ENCODE data around the gene TXNRD2. TPM values are rescaled to one million over a fixed set of nuclear protein-coding genes. Genes with fewer than 3 reads are reported as not detected.

TXNRD2 gene
- total RNA-seq, 2 experiments from 2014 or later: 24.9 to 29.2 TPM

- POLR2A ChIA-PET: no interaction called here
- CTCF ChIA-PET: interaction anchor here (1.3 to 4.8 kb wide), 8 partner anchors 16 to 239 kb away, joined by 3 to 37 read pairs (median 4); partner anchors contain the start of genes GNB1L and RTL10
Observed at GRCh38 chr22:19969141-19969928, 27.7 kb upstream of the TXNRD2 start.

GRCh38 chr22:19968450-19968891 is 26.9 kb upstream of the TXNRD2 start:
- POLR2A ChIA-PET: no interaction called here
- CTCF ChIA-PET: interaction anchor here (4.8 kb wide), 1 partner anchor 45 kb away, joined by 37 read pairs; no protein-coding TSS in a partner anchor

- POLR2A ChIA-PET: no interaction called here
Observed at GRCh38 chr22:19967850-19968449, 26.3 kb upstream of the TXNRD2 start.

GRCh38 chr22:19966908-19967750 is 25.5 kb upstream of the TXNRD2 start:
- CTCF ChIA-PET: interaction anchor here (1.0 to 1.1 kb wide), 3 partner anchors 45 to 64 kb away, joined by 3 read pairs; no protein-coding TSS in a partner anchor
- POLR2A ChIA-PET: interaction anchor here (0.7 kb wide), 1 partner anchor 13 kb away, joined by 7 read pairs; no protein-coding TSS in a partner anchor

More at GRCh38 chr22:19967850-19968449, 26.3 kb upstream of the TXNRD2 start:
- CTCF ChIA-PET: no interaction called here

GRCh38 chr22:19965771-19966709 is 24.4 kb upstream of the TXNRD2 start:
- CTCF ChIA-PET: interaction anchor here (1.0 to 1.5 kb wide), 5 partner anchors 13 to 163 kb away, joined by 3 to 4 read pairs (median 3); no protein-coding TSS in a partner anchor
- POLR2A ChIA-PET: interaction anchor here (0.7 kb wide), 1 partner anchor 12 kb away, joined by 7 read pairs; no protein-coding TSS in a partner anchor

GRCh38 chr22:19964701-19965386 is 23.2 kb upstream of the TXNRD2 start:
- ChIA-PET POLR2A (no interaction called here), CTCF (interaction anchor here (1.5 kb wide), 1 partner anchor 12 kb away, joined by 4 read pairs; no protein-coding TSS in a partner anchor)

GRCh38 chr22:19963863-19964642 is 22.4 kb upstream of the TXNRD2 start:
- CTCF ChIA-PET: interaction anchor here (1.5 kb wide), 1 partner anchor 11 kb away, joined by 4 read pairs; no protein-coding TSS in a partner anchor
- POLR2A ChIA-PET: no interaction called here

- POLR2A ChIA-PET: no interaction called here
Observed at GRCh38 chr22:19962909-19963806, 21.5 kb upstream of the TXNRD2 start.

GRCh38 chr22:19962246-19962908 is 20.8 kb upstream of the TXNRD2 start:
- ChIA-PET POLR2A (no interaction called here), CTCF (no interaction called here)

More at GRCh38 chr22:19962909-19963806, 21.5 kb upstream of the TXNRD2 start:
- CTCF ChIA-PET: no interaction called here

GRCh38 chr22:19961868-19962245 is 20.2 kb upstream of the TXNRD2 start:
- ChIA-PET POLR2A (no interaction called here), CTCF (no interaction called here)

- ChIA-PET POLR2A (no interaction called here), CTCF (no interaction called here)
Observed at GRCh38 chr22:19961201-19961580, 19.6 kb upstream of the TXNRD2 start.

- POLR2A ChIA-PET: no interaction called here
- CTCF ChIA-PET: no interaction called here
Observed at GRCh38 chr22:19960491-19961200, 19.0 kb upstream of the TXNRD2 start.

GRCh38 chr22:19959587-19960490 is 18.2 kb upstream of the TXNRD2 start:
- ChIA-PET POLR2A (interaction anchor here (1.1 kb wide), 1 partner anchor 22 kb away, joined by 4 read pairs; no protein-coding TSS in a partner anchor), CTCF (no interaction called here)

GRCh38 chr22:19959043-19959586 is 17.5 kb upstream of the TXNRD2 start:
- POLR2A ChIA-PET: interaction anchor here (0.7 to 1.1 kb wide), 3 partner anchors 22 to 133 kb away, joined by 3 to 4 read pairs (median 4); no protein-coding TSS in a partner anchor
- CTCF ChIA-PET: no interaction called here
